PC-3 (cell line): ENCODE measurements around the gene ZC3H7A. TPM values are rescaled to one million over a fixed set of nuclear protein-coding genes. Genes with fewer than 3 reads are reported as not detected.

Experiments used
- ATAC-seq: fragments of 200-7000 bp; cut with Tn5 transposase; 2 replicates; pipeline ENCODE4 v1.9.1; 2020; ENCODE audit warnings: mild to moderate bottlenecking, moderate library complexity
- BruUV-seq: library from RNA; stranded (reverse); fragments of 400-500 nt; replicated peaks from 2 replicates; lab custom pipeline; 2021; lab: Mats Ljungman, UMichigan
- CTCF ChIA-PET: fragments of 300-600 bp; sonication (Branson Sonifier 250); formaldehyde crosslinking; loops from one replicate; lab custom pipeline; 2022; ENCODE audit warnings: antibody characterized with exemption; lab: Charles Lee
- POLR2A ChIA-PET: fragments of 300-600 bp; sonication (Branson Sonifier 250); formaldehyde crosslinking; loops from one replicate; lab custom pipeline; 2022; ENCODE audit warnings: antibody characterized with exemption; ENCODE audit not compliant: unreplicated experiment; lab: Charles Lee
- DNase-seq: peaks from one replicate; pipeline ENCODE4 v3.0.0-alpha.2; 2015
- H2AFZ ChIP-seq: fragments of 300-600 bp; sonication (generic); 2 replicates; pipeline ENCODE4 v1.6.0; 2016; ENCODE audit warnings: antibody characterized with exemption, low read length
- H3F3A ChIP-seq: fragments of 300-600 bp; sonication (generic); one replicate; pipeline ENCODE4 v1.6.0; 2017; ENCODE audit warnings: antibody characterized with exemption, low read length, control low read depth, mild to moderate bottlenecking; ENCODE audit not compliant: unreplicated experiment
- H3K27ac ChIP-seq: fragments of 300-600 bp; sonication (generic); 2 replicates; pipeline ENCODE4 v1.5.1; 2016; ENCODE audit warnings: mild to moderate bottlenecking, low read length
- H3K27me3 ChIP-seq: fragments of 300-600 bp; sonication (generic); 2 replicates; pipeline ENCODE4 v1.6.1; 2016; ENCODE audit warnings: low read length, mixed read lengths
- H3K36me3 ChIP-seq: fragments of 300-600 bp; sonication (generic); 2 replicates; pipeline ENCODE4 v1.6.1; 2016; ENCODE audit warnings: low read depth, mixed run types, low read length, mixed read lengths
- H3K4me1 ChIP-seq: fragments of 300-600 bp; sonication (generic); 2 replicates; pipeline ENCODE4 v1.5.1; 2016; ENCODE audit warnings: low read length; ENCODE audit not compliant: insufficient read depth
- H3K4me2 ChIP-seq: fragments of 300-600 bp; sonication (generic); 2 replicates; pipeline ENCODE4 v1.6.0; 2016; ENCODE audit warnings: low read length
- H3K4me3 ChIP-seq: fragments of 300-600 bp; sonication (generic); 2 replicates; pipeline ENCODE4 v1.5.1; 2016; ENCODE audit warnings: mild to moderate bottlenecking, low read length, mixed read lengths
- H3K79me2 ChIP-seq: fragments of 300-600 bp; sonication (generic); 2 replicates; pipeline ENCODE4 v1.6.1; 2017; ENCODE audit warnings: low read length, mixed read lengths
- H3K9ac ChIP-seq: fragments of 300-600 bp; sonication (generic); 2 replicates; pipeline ENCODE4 v1.6.0; 2016; ENCODE audit warnings: mild to moderate bottlenecking, low read length
- H3K9me2 ChIP-seq: fragments of 300-600 bp; sonication (generic); replicated peaks from 2 replicates; pipeline ENCODE4 v1.6.1; 2016; ENCODE audit warnings: mixed run types, low read length, mixed read lengths
- H3K9me3 ChIP-seq: fragments of 300-600 bp; sonication (generic); 2 replicates; pipeline ENCODE4 v1.6.1; 2016; ENCODE audit warnings: low read length, mixed read lengths
- H4K20me1 ChIP-seq: fragments of 300-600 bp; sonication (generic); 2 replicates; pipeline ENCODE4 v1.6.1; 2016; ENCODE audit warnings: low read length, mixed read lengths
- CTCF ChIP-seq: fragments of 300-600 bp; sonication (generic); conservative IDR thresholded peaks from 2 replicates; pipeline ENCODE4 v1.5.1; 2017; ENCODE audit warnings: antibody characterized with exemption, low read depth, mild to moderate bottlenecking, low read length
- EZH2 ChIP-seq: fragments of 300-600 bp; sonication (generic); IDR thresholded peaks from one replicate; pipeline ENCODE4 v1.6.1; 2017; ENCODE audit warnings: antibody characterized with exemption, mild to moderate bottlenecking, low read length; ENCODE audit not compliant: unreplicated experiment
- EZH2phosphoT487 ChIP-seq: fragments of 300-600 bp; sonication (generic); IDR thresholded peaks from 2 replicates; pipeline ENCODE4 v1.6.1; 2018; ENCODE audit warnings: mild to moderate bottlenecking, antibody characterized with exemption, low read length, borderline replicate concordance
- intact Hi-C: fragments of 100-400 bp; cut with micrococcal nuclease; formaldehyde crosslinking; loops from 2 replicates; pipeline ENCODE4 v1.9.0; 2023
- total RNA-seq: library from RNA; depleted of rRNA; stranded (reverse); fragments of >200 nt; gene quantifications from 2 replicates; pipeline ENCODE4 v1.2.3, GENCODE V29; 2014

Gene ZC3H7A
- total RNA-seq, 1 experiment from 2014 or later, result 21.2 TPM

GRCh38 chr16:11797957-11798299, 870 bp upstream of the ZC3H7A start:
- Histone ChIP-seq H3K9me3 (no peaks in the 10 kb centered on the region), H3K79me2 (peaks cover 53% of the 10 kb centered on the region), H3K27ac (peak overlapping the region; percentile 66), H4K20me1 (0 out of 2 replicates have a peak, but pooled peaks cover 3% of the 10 kb centered on the region), H3K9ac (peak overlapping the region; percentile 83), H3K36me3 (no peaks in the 10 kb centered on the region), H3K4me2 (peak overlapping the region; percentile 94), H2AFZ (peak overlapping the region; percentile 87), H3F3A (no peaks in the 10 kb centered on the region), H3K4me1 (peaks cover 11% of the 10 kb centered on the region), H3K4me3 (peak overlapping the region; percentile 89), H3K9me2 (no peaks in the 10 kb centered on the region), H3K27me3 (no peaks in the 10 kb centered on the region)
- POLR2A ChIA-PET, result interaction anchor here (0.7 kb wide), 1 partner anchor 12 kb away, joined by 3 read pairs; no protein-coding TSS in a partner anchor
- ATAC-seq (0 out of 2 replicates have a peak, but pooled peaks have one; percentile 4), DNase-seq (peak; percentile 8)
- intact Hi-C loops, result loop anchor here (2.0 kb wide), 1 partner anchor 15 kb away; no protein-coding TSS in a partner anchor
- TF ChIP-seq CTCF, result no peak
- no peak for TF ChIP-seq EZH2phosphoT487
- TF ChIP-seq EZH2, result no peak
- BruUV-seq, result no TSS peak
- CTCF ChIA-PET, result interaction anchor here (1.4 kb wide), 1 partner anchor 55 kb away, joined by 4 read pairs; the partner anchor contains the start of gene TXNDC11

GRCh38 chr16:11796227-11797165, 562 bp downstream of the ZC3H7A start:
- peak overlapping the region; percentile 69 for H2AFZ ChIP-seq
- intact Hi-C loops, result loop anchor here (2.0 kb wide), 1 partner anchor 14 kb away; no protein-coding TSS in a partner anchor
- ATAC-seq (peak; percentile 12), DNase-seq (peak; percentile 11)
- H3F3A ChIP-seq, result no peaks in the 10 kb centered on the region
- no peaks in the 10 kb centered on the region for H3K9me2 ChIP-seq
- H3K4me3 ChIP-seq, result peak overlapping the region; percentile 97
- H3K9me3 ChIP-seq, result no peaks in the 10 kb centered on the region
- POLR2A ChIA-PET, result interaction anchor here (0.5 to 1.1 kb wide), 2 partner anchors 45 to 54 kb away, joined by 3 to 6 read pairs; partner anchors contain the start of gene TXNDC11
- H3K27ac ChIP-seq, result peak overlapping the region; percentile 56
- H3K9ac ChIP-seq, result peak overlapping the region; percentile 97
- H3K27me3 ChIP-seq, result no peaks in the 10 kb centered on the region
- BruUV-seq, result no TSS peak
- H3K79me2 ChIP-seq, result peaks cover 68% of the 10 kb centered on the region
- no peak for TF ChIP-seq EZH2
- TF ChIP-seq EZH2phosphoT487, result no peak
- no peak for TF ChIP-seq CTCF
- H3K36me3 ChIP-seq, result no peaks in the 10 kb centered on the region
- CTCF ChIA-PET, result interaction anchor here (0.6 to 1.4 kb wide), 2 partner anchors 43 to 54 kb away, joined by 3 to 4 read pairs; partner anchors contain the start of gene TXNDC11
- peak overlapping the region; percentile 97 for H3K4me2 ChIP-seq
- H3K4me1 ChIP-seq, result peaks cover 11% of the 10 kb centered on the region
- H4K20me1 ChIP-seq, result peaks cover 10% of the 10 kb centered on the region; the same call in 1 of the 2 replicates
